SU-DHL-6 (cell line): ENCODE data around the gene TMEM18.

Experiments
- H2AFZ ChIP-seq: fragments of 200-600 bp; sonication (generic); 2 replicates; pipeline ENCODE4 v1.6.1; 2014; ENCODE audit warnings: low read depth, mild to moderate bottlenecking, moderate library complexity, mixed read lengths, antibody characterized with exemption, low read length; ENCODE audit not compliant: severe bottlenecking
- H3F3A ChIP-seq: fragments of 200-600 bp; shearing (Covaris generic); 2 replicates; pipeline ENCODE4 v1.6.0; 2016; ENCODE audit warnings: antibody characterized with exemption, mild to moderate bottlenecking; ENCODE audit not compliant: insufficient read depth
- H3K27ac ChIP-seq: fragments of 200-600 bp; sonication (generic); 2 replicates; pipeline ENCODE4 v1.5.1; 2016; ENCODE audit warnings: low read depth, mild to moderate bottlenecking, low read length, moderate library complexity, mixed read lengths
- H3K27me3 ChIP-seq: fragments of 200-600 bp; sonication (generic), shearing (Covaris generic); 2 replicates; pipeline ENCODE4 v1.6.0; 2014; ENCODE audit warnings: mild to moderate bottlenecking, low read length
- H3K36me3 ChIP-seq: fragments of 200-600 bp; sonication (generic); 2 replicates; pipeline ENCODE4 v1.6.1; 2014; ENCODE audit warnings: mild to moderate bottlenecking, low read length, mixed read lengths
- H3K4me2 ChIP-seq: fragments of 300-600, 200-600 bp; shearing (Covaris generic), sonication (generic); 2 replicates; pipeline ENCODE4 v1.6.0; 2014; ENCODE audit warnings: low read length, low read depth, mild to moderate bottlenecking; ENCODE audit not compliant: poor library complexity, severe bottlenecking
- H3K4me3 ChIP-seq: fragments of 200-600 bp; sonication (generic); 2 replicates; pipeline ENCODE4 v1.5.1; 2014; ENCODE audit warnings: antibody characterized with exemption, low read length, mild to moderate bottlenecking, mixed read lengths; ENCODE audit not compliant: insufficient read depth, poor library complexity, severe bottlenecking
- H3K79me2 ChIP-seq: fragments of 200-600 bp; sonication (generic); 2 replicates; pipeline ENCODE4 v1.6.1; 2014; ENCODE audit warnings: mild to moderate bottlenecking, low read length, moderate library complexity; ENCODE audit not compliant: insufficient read depth
- H3K9ac ChIP-seq: fragments of 200-600 bp; sonication (generic); 2 replicates; pipeline ENCODE4 v1.7.0; 2014; ENCODE audit warnings: mild to moderate bottlenecking, low read length
- H3K9me2 ChIP-seq: fragments of 200-600 bp; sonication (generic); replicated peaks from 2 replicates; pipeline ENCODE4 v1.6.1; 2014; ENCODE audit warnings: low read length; ENCODE audit not compliant: insufficient read depth
- H3K9me3 ChIP-seq: fragments of 200-600 bp; sonication (generic); 2 replicates; pipeline ENCODE4 v1.6.1; 2014; ENCODE audit warnings: low read length, mixed read lengths; ENCODE audit not compliant: insufficient read depth
- H4K20me1 ChIP-seq: fragments of 200-600 bp; sonication (generic); 2 replicates; pipeline ENCODE4 v1.6.1; 2014; ENCODE audit warnings: low read depth, mild to moderate bottlenecking, antibody characterized with exemption, low read length, moderate library complexity, mixed read lengths
- CTCF ChIP-seq: fragments of 200-600 bp; sonication (generic); IDR thresholded peaks from one replicate; pipeline ENCODE4 v1.5.1; 2017; ENCODE audit warnings: antibody characterized with exemption, mild to moderate bottlenecking, low read length, moderate library complexity; ENCODE audit not compliant: insufficient read depth, poor library complexity, severe bottlenecking
- EZH2phosphoT487 ChIP-seq: fragments of 200-600 bp; sonication (generic), shearing (Covaris generic); conservative IDR thresholded peaks from 2 replicates; pipeline ENCODE4 v1.6.1; 2018; ENCODE audit warnings: mild to moderate bottlenecking, antibody characterized with exemption, low read length, moderate library complexity, mixed read lengths

The TMEM18 gene

GRCh38 chr2:715038-715437 lies 37.8 kb upstream of the TMEM18 start:
- H2AFZ ChIP-seq: no peak overlapping the region
- no peak overlapping the region for H3K4me2 ChIP-seq

GRCh38 chr2:714005-714741 lies 37.0 kb upstream of the TMEM18 start:
- Histone ChIP-seq H3K9ac (no peak overlapping the region), H3K9me3 (no peaks in the 10 kb centered on the region), H3K36me3 (no peaks in the 10 kb centered on the region), H4K20me1 (no peaks in the 10 kb centered on the region), H3K27ac (no peak overlapping the region; the same call in 1 of the 2 replicates), H3K4me2 (no peak overlapping the region), H3K79me2 (no peaks in the 10 kb centered on the region), H3K27me3 (no peaks in the 10 kb centered on the region), H2AFZ (no peak overlapping the region), H3F3A (no peaks in the 10 kb centered on the region), H3K9me2 (no peaks in the 10 kb centered on the region), H3K4me3 (no peak overlapping the region)
- TF ChIP-seq CTCF (peak; percentile 79), EZH2phosphoT487 (no peak)

More at GRCh38 chr2:715038-715437, 37.8 kb upstream of the TMEM18 start:
- H3K36me3 ChIP-seq: no peaks in the 10 kb centered on the region
- TF ChIP-seq CTCF: no peak
- no peak for TF ChIP-seq EZH2phosphoT487
- H3K27ac ChIP-seq: no peak overlapping the region; the same call in 1 of the 2 replicates
- no peaks in the 10 kb centered on the region for H4K20me1 ChIP-seq
- H3K27me3 ChIP-seq: no peaks in the 10 kb centered on the region
- H3F3A ChIP-seq: no peaks in the 10 kb centered on the region
- H3K9me2 ChIP-seq: no peaks in the 10 kb centered on the region
- no peaks in the 10 kb centered on the region for H3K9me3 ChIP-seq
- H3K79me2 ChIP-seq: no peaks in the 10 kb centered on the region
- no peak overlapping the region for H3K4me3 ChIP-seq
- no peak overlapping the region for H3K9ac ChIP-seq

- Histone ChIP-seq H3K79me2 (no peaks in the 10 kb centered on the region), H2AFZ (no peak overlapping the region)
These were observed 33.9 kb upstream of the TMEM18 start for GRCh38 chr2:710867-711665.

More at GRCh38 chr2:710867-711665, 33.9 kb upstream of the TMEM18 start:
- H3K36me3 ChIP-seq: no peaks in the 10 kb centered on the region
- H3K9ac ChIP-seq: no peak overlapping the region
- H3K27ac ChIP-seq: no peak overlapping the region
- no peaks in the 10 kb centered on the region for H3K27me3 ChIP-seq
- no peaks in the 10 kb centered on the region for H4K20me1 ChIP-seq
- H3K4me3 ChIP-seq: no peak overlapping the region
- H3K9me3 ChIP-seq: no peaks in the 10 kb centered on the region
- H3K4me2 ChIP-seq: no peak overlapping the region
- no peak for TF ChIP-seq CTCF
- TF ChIP-seq EZH2phosphoT487: no peak
- H3F3A ChIP-seq: no peaks in the 10 kb centered on the region
- H3K9me2 ChIP-seq: no peaks in the 10 kb centered on the region
